ENCODE measurements around the gene NFATC1. TPM values are rescaled to one million over a fixed set of nuclear protein-coding genes. Genes with fewer than 3 reads are reported as not detected.
A peak's percentile ranks its signal among the peaks of the same experiment; 100 is the strongest.

The NFATC1 gene
- total RNA-seq, 1 donor from 2014 or later: 6.1 TPM

DNA sequence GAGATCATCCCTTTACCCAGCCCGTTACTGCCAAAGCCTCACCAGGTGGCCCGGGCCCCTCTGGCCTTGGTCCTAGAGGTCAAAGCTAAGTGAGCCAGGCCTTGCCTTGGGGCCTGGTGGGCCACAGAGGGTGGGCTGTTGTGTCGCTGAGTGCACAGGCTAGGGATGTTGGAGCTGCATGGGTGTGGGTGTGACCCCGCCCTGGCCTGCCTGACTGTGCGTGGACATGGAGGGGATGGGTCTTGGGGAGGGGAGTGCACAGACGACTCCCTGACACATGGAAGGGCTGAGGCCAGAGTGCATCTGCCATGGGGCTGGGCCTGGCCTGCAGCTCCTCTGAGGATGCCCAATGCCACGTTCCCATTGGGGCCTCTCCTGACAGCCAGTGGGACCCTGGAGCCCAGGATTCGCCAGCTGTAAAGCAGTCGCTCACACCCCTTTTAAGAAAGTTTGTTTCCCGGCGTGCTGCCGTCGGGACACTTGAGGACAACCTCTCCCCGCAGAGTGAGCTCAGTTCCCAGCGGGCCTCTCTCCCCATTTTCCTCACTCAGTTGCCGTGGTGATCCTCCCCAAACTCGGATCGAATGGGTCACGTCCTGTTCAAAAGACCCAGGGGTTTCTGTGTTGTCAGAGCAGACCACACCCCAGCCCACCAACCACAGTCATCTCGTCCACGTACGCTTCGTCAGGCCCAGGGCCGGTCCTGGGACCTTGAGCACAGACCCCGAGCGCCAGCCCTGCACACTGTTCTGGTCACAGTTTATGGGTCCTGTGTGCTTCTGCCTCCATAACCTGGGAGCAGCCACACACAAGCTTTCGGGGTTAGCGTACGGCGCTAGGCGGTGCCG, 93.5 kb downstream of the NFATC1 start:
- no peaks in the 10 kb centered on the region for H3K9me3 Mint-ChIP-seq
- no peaks in the 10 kb centered on the region for H3K27me3 Mint-ChIP-seq
- no peak for DNase-seq (ENCODE audit: extremely low spot score, unreplicated experiment)
- no peak overlapping the region for H3K27ac Mint-ChIP-seq
- H3K4me3 Mint-ChIP-seq: no peak overlapping the region
- peaks cover 4% of the 10 kb centered on the region for H3K4me1 Mint-ChIP-seq (ENCODE audit: unreplicated experiment)
- no peaks in the 10 kb centered on the region for H3K36me3 Mint-ChIP-seq
- TF ChIP-seq, protein P1, sequence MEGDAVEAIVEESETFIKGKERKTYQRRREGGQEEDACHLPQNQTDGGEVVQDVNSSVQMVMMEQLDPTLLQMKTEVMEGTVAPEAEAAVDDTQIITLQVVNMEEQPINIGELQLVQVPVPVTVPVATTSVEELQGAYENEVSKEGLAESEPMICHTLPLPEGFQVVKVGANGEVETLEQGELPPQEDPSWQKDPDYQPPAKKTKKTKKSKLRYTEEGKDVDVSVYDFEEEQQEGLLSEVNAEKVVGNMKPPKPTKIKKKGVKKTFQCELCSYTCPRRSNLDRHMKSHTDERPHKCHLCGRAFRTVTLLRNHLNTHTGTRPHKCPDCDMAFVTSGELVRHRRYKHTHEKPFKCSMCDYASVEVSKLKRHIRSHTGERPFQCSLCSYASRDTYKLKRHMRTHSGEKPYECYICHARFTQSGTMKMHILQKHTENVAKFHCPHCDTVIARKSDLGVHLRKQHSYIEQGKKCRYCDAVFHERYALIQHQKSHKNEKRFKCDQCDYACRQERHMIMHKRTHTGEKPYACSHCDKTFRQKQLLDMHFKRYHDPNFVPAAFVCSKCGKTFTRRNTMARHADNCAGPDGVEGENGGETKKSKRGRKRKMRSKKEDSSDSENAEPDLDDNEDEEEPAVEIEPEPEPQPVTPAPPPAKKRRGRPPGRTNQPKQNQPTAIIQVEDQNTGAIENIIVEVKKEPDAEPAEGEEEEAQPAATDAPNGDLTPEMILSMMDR (conservative IDR thresholded peaks at IDR 0.05): no peak

GRCh38 chr18:79489899-79490625, 94.3 kb downstream of the NFATC1 start:
- Mint-ChIP-seq H3K9me3 (peaks cover under 1% of the 10 kb centered on the region), H3K27me3 (no peaks in the 10 kb centered on the region), H3K4me1 (ENCODE audit: unreplicated experiment) (no peaks in the 10 kb centered on the region), H3K4me3 (no peak overlapping the region), H3K36me3 (peaks cover under 1% of the 10 kb centered on the region), H3K27ac (no peak overlapping the region)
- TF ChIP-seq, protein P1 (conservative IDR thresholded peaks at IDR 0.05): no peak
- DNase-seq (ENCODE audit: extremely low spot score, unreplicated experiment): no peak

DNA sequence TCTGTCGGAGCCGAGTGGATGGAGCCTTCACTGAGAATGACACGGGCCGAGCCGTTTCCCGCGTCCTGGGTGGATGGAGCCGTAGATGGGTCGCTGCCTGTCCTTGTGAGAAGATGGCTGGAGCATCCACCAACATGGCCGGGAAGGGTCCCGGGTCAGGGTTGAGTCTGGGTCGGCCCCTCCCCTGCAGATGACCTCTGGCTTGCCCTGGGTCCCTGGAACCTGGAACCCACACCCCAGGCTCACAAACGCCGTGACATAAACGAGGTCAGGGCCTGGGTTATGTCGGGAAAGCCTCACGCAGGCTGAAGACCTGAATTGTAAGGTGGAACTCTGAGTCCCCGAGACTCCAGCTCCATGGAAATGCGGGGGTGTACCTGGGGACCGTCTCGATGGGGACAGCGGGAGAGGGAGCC, 94.9 kb downstream of the NFATC1 start:
- peaks cover 4% of the 10 kb centered on the region for H3K9me3 Mint-ChIP-seq
- no peak overlapping the region for H3K27ac Mint-ChIP-seq
- DNase-seq (ENCODE audit: extremely low spot score, unreplicated experiment): no peak
- H3K27me3 Mint-ChIP-seq: no peaks in the 10 kb centered on the region
- TF ChIP-seq, protein P1 (conservative IDR thresholded peaks at IDR 0.05): no peak
- no peak overlapping the region for H3K4me3 Mint-ChIP-seq
- H3K36me3 Mint-ChIP-seq: peaks cover 4% of the 10 kb centered on the region
- H3K4me1 Mint-ChIP-seq (ENCODE audit: unreplicated experiment): no peaks in the 10 kb centered on the region

DNA sequence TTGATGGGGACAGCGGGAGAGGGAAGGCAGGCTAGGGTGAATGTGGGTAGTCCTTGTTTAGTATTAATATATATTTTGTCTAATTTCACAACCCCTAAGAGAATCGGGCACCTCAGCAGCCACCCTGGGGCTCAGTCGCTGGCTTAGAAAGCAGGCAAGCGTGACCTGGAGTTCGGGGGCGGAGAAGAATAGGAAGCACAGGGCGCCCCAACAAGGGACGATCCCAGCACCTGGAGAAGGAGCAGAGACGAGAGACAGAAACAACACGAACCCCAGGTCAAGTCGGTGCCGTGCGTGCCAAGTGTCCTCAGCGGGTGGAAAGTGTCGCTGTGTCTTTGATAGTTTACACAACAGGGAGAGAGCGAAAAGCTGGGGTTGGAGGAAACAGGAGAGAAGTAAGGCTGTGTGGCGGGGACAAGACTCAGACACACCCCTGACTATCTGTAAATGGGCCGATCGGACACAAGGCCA, 95.4 kb downstream of the NFATC1 start:
- Mint-ChIP-seq H3K27ac (no peak overlapping the region), H3K27me3 (no peaks in the 10 kb centered on the region), H3K36me3 (peaks cover 4% of the 10 kb centered on the region), H3K4me3 (no peak overlapping the region), H3K9me3 (peaks cover 4% of the 10 kb centered on the region), H3K4me1 (ENCODE audit: unreplicated experiment) (no peaks in the 10 kb centered on the region)
- no peak for DNase-seq (ENCODE audit: extremely low spot score, unreplicated experiment)
- TF ChIP-seq, protein P1 (conservative IDR thresholded peaks at IDR 0.05): no peak

DNA sequence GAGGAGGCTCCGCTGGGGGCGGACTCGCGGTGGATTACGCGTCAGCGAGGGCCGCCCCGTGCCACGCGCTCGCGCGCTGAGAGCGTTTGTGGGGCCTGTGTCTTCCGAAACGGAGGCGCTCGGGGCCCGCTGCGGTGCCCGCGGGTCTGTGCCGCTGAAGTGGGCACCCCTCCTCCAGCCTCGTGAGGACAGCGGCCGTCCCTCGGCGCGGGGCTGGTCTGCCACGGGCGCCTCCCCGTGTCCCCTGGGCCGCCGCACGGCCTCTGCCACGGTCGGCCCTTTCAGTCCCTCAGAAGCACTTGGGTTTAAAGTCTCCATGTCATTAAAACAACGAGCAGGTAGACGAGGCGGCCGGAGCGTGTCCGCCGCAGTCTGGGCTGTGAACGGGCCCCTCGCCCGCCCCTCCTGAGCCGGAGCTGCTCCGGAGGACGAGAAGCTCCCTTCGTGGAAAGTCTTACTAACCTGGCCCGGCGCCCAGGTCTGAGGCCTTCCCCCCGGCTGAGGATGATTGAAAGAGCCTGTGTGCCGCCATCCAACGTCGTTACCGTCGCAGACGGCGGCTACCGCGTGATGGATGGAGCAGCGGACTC, 97.6 kb downstream of the NFATC1 start:
- peaks cover 5% of the 10 kb centered on the region for H3K4me1 Mint-ChIP-seq (ENCODE audit: unreplicated experiment)
- no peak overlapping the region for H3K27ac Mint-ChIP-seq
- peaks cover 7% of the 10 kb centered on the region for H3K36me3 Mint-ChIP-seq
- TF ChIP-seq, protein P1 (conservative IDR thresholded peaks at IDR 0.05): no peak
- H3K27me3 Mint-ChIP-seq: no peaks in the 10 kb centered on the region
- no peak overlapping the region for H3K4me3 Mint-ChIP-seq
- peak; percentile 67 for DNase-seq (ENCODE audit: extremely low spot score, unreplicated experiment)
- peaks cover 8% of the 10 kb centered on the region for H3K9me3 Mint-ChIP-seq

Data from type B pancreatic cell (in vitro differentiated cells).